ENCODE data around the gene TMEM222. TPM values are rescaled to one million over a fixed set of nuclear protein-coding genes. Genes with fewer than 3 reads are reported as not detected.

Gene TMEM222
- total and polyA plus RNA-seq, 10 of the 15 experiments (the other 5 are each of a cell fraction or from before 2014, with no cell fraction given) = 3.8 to 43.5 (median 35.4) TPM

- ChIA-PET RAD21 (ENCODE audit: unreplicated experiment) (no interaction called here), POLR2A (no interaction called here)
- no peak for FAIRE-seq
Measured at GRCh38 chr1:27374362-27375086, 52.6 kb downstream of the TMEM222 start, which contains the start of gene FCN3. Gene FCN3 (minus strand): TSS chr1:27374824. CDS start chr1:27374818, 6 bp downstream.

GRCh38 chr1:27377760-27378495 lies 56.0 kb downstream of the TMEM222 start:
- SMC1A ChIA-PET (ENCODE audit: uncharacterized antibody, unreplicated experiment) = no interaction called here
- Histone ChIP-seq H3K4me3 (no peak overlapping the region), H2AFZ (ENCODE audit: control insufficient read depth, low read depth, low read length) (no peak overlapping the region), H3K9me3 (replicated peaks; ENCODE audit: control insufficient read depth, insufficient read depth, low read length) (no peaks in the 10 kb centered on the region), H3K27ac (ENCODE audit: control insufficient read depth, insufficient read depth) (no peak overlapping the region), H3K9ac (ENCODE audit: control insufficient read depth, insufficient read depth, low read length) (no peak overlapping the region), H3K27me3 (replicated peaks in 1 of 2; ENCODE audit: control insufficient read depth in 2 of 2, insufficient read depth in 2 of 2, low read length in 1 of 2) (peaks cover 0 to 2% of the 10 kb centered on the region in 2 experiments; a peak in 2 of 4 replicates), H3K4me2 (ENCODE audit: control insufficient read depth, insufficient read depth) (no peak overlapping the region), H3K36me3 (ENCODE audit: control insufficient read depth in 2 of 2, insufficient read depth in 2 of 2, low read length in 1 of 2) (no peaks in the 10 kb centered on the region), H3K79me2 (ENCODE audit: control insufficient read depth, insufficient read depth, low read length) (no peaks in the 10 kb centered on the region), H4K20me1 (ENCODE audit: control insufficient read depth, insufficient read depth) (no peaks in the 10 kb centered on the region), H3K4me1 (ENCODE audit: control insufficient read depth, insufficient read depth, low read length) (no peaks in the 10 kb centered on the region; the same call in 1 of the 2 replicates)
- intact Hi-C loops (cut with micrococcal nuclease; ENCODE audit: unreplicated experiment) = no loop called here
- RAD21 ChIA-PET (ENCODE audit: unreplicated experiment) = no interaction called here
- BruUV-seq (replicated peaks) = no TSS peak
- CTCF ChIA-PET = interaction anchor here (0.6 to 1.0 kb wide), 2 partner anchors 10 to 76 kb away, joined by 3 to 4 read pairs; no protein-coding TSS in a partner anchor
- in situ Hi-C loops (cut with MboI) = no loop called here
- POLR2A ChIA-PET = interaction anchor here (0.6 to 0.8 kb wide), 3 partner anchors 9 to 165 kb away, joined by 3 to 5 read pairs (median 3); no protein-coding TSS in a partner anchor
- no peak for ATAC-seq
- FAIRE-seq = no peak
- 59% methylated on average over 11 of the region's 12 CpGs for WGBS (ENCODE audit: insufficient coverage, insufficient replicate concordance, low lambda C conversion rate, missing lambda C conversion rate)
- no peak for DNase-seq (ENCODE audit: low read depth, low spot score)
- no peak for TF ChIP-seq ZZZ3 (IDR thresholded peaks at IDR 0.05; ENCODE audit: control insufficient read depth, insufficient read length, low read depth)
- TF ChIP-seq SUZ12 (IDR thresholded peaks at IDR 0.05; ENCODE audit: unreplicated experiment) = no peak
- no peak for TF ChIP-seq NFXL1 (IDR thresholded peaks at IDR 0.05; ENCODE audit: borderline replicate concordance)
- TF ChIP-seq TAF1 (IDR thresholded peaks at IDR 0.05; ENCODE audit: borderline replicate concordance, low read depth, low read length) = no peak
- TF ChIP-seq, protein P1, sequence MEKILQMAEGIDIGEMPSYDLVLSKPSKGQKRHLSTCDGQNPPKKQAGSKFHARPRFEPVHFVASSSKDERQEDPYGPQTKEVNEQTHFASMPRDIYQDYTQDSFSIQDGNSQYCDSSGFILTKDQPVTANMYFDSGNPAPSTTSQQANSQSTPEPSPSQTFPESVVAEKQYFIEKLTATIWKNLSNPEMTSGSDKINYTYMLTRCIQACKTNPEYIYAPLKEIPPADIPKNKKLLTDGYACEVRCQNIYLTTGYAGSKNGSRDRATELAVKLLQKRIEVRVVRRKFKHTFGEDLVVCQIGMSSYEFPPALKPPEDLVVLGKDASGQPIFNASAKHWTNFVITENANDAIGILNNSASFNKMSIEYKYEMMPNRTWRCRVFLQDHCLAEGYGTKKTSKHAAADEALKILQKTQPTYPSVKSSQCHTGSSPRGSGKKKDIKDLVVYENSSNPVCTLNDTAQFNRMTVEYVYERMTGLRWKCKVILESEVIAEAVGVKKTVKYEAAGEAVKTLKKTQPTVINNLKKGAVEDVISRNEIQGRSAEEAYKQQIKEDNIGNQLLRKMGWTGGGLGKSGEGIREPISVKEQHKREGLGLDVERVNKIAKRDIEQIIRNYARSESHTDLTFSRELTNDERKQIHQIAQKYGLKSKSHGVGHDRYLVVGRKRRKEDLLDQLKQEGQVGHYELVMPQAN (conservative IDR thresholded peaks at IDR 0.05) = no peak
- TF ChIP-seq HCFC1 (IDR thresholded peaks at IDR 0.05; ENCODE audit: low read length) = no peak
- TF ChIP-seq IKZF2 (IDR thresholded peaks at IDR 0.05) = no peak
- TF ChIP-seq E2F4 (IDR thresholded peaks at IDR 0.05; ENCODE audit: low read depth, low read length) = no peak
- TF ChIP-seq BCL11A (IDR thresholded peaks at IDR 0.05; ENCODE audit: low read depth, low read length) = no peak
- TF ChIP-seq NFIC (IDR thresholded peaks at IDR 0.05; ENCODE audit: low read depth, low read length) = no peak
- no peak for TF ChIP-seq TARDBP (IDR thresholded peaks at IDR 0.05; ENCODE audit: borderline replicate concordance)
- TF ChIP-seq SMC3 (IDR thresholded peaks at IDR 0.05; ENCODE audit: borderline replicate concordance, low read length) = no peak

More at GRCh38 chr1:27374362-27375086, 52.6 kb downstream of the TMEM222 start, which contains the start of gene FCN3:
- CTCF ChIA-PET = interaction anchor here (1.2 to 1.5 kb wide), 3 partner anchors 12 to 74 kb away, joined by 3 to 5 read pairs (median 4); no protein-coding TSS in a partner anchor
- SMC1A ChIA-PET (ENCODE audit: uncharacterized antibody, unreplicated experiment) = interaction anchor here (0.7 kb wide), 1 partner anchor 42 kb away, joined by 3 read pairs; no protein-coding TSS in a partner anchor
- H3K4me2 ChIP-seq (ENCODE audit: control insufficient read depth, insufficient read depth) = no peak within 1 kb of the TSS
- no peak for TF ChIP-seq NRF1 (conservative IDR thresholded peaks at IDR 0.05; ENCODE audit: low read depth, low read length)
- in situ Hi-C loops (cut with MboI) = no loop called here
- H3K4me1 ChIP-seq (ENCODE audit: control insufficient read depth, insufficient read depth, low read length) = peaks cover 4% of the 10 kb centered on the region; the same call in 1 of the 2 replicates
- H3K27ac ChIP-seq (ENCODE audit: control insufficient read depth, insufficient read depth) = no peak within 1 kb of the TSS
- no peaks in the 10 kb centered on the region for H3K9me3 ChIP-seq (replicated peaks; ENCODE audit: control insufficient read depth, insufficient read depth, low read length)
- H4K20me1 ChIP-seq (ENCODE audit: control insufficient read depth, insufficient read depth) = no peaks in the 10 kb centered on the region
- H2AFZ ChIP-seq (ENCODE audit: control insufficient read depth, low read depth, low read length) = no peak within 1 kb of the TSS
- no peaks in the 10 kb centered on the region for H3K36me3 ChIP-seq (ENCODE audit: control insufficient read depth in 2 of 2, insufficient read depth in 2 of 2, low read length in 1 of 2)
- DNase-seq (ENCODE audit: low read depth, low spot score) (no peak), ATAC-seq (no peak)
- H3K4me3 ChIP-seq = no peak within 1 kb of the TSS
- no peaks in the 10 kb centered on the region; a peak in 2 of 4 replicates for H3K27me3 ChIP-seq (replicated peaks in 1 of 2; ENCODE audit: control insufficient read depth in 2 of 2, insufficient read depth in 2 of 2, low read length in 1 of 2)
- no peak within 1 kb of the TSS for H3K9ac ChIP-seq (ENCODE audit: control insufficient read depth, insufficient read depth, low read length)
- no peaks in the 10 kb centered on the region for H3K79me2 ChIP-seq (ENCODE audit: control insufficient read depth, insufficient read depth, low read length)
- WGBS (ENCODE audit: insufficient coverage, insufficient replicate concordance, low lambda C conversion rate, missing lambda C conversion rate) = 10% methylated on average over 4 of the region's 4 CpGs
- BruUV-seq (replicated peaks) = no TSS peak
- intact Hi-C loops (cut with micrococcal nuclease; ENCODE audit: unreplicated experiment) = no loop called here

Data from GM12878 (cell line).